Adipocyte (in vitro differentiated cells): ENCODE results near the gene KPNA6.
"Not testable (repeated sequence)": the region's sequence is repeated elsewhere in the genome, so short reads cannot be mapped to it uniquely, and the experiment has no call there.

Experiments
- DNase-seq: peaks from one replicate; pipeline ENCODE4 v3.0.0-alpha.2; 2015; ENCODE audit warnings: low read depth
- H3K27me3 ChIP-seq: replicated peaks from 2 replicates; pipeline ENCODE4 v1.7.0; 2013; ENCODE audit warnings: mild to moderate bottlenecking, low read length, moderate library complexity; ENCODE audit not compliant: control insufficient read depth, insufficient read depth
- H3K36me3 ChIP-seq: 2 replicates; pipeline ENCODE4 v1.7.0; 2013; ENCODE audit warnings: low read length, mild to moderate bottlenecking, moderate library complexity; ENCODE audit not compliant: control insufficient read depth, insufficient read depth, severe bottlenecking
- H3K4me1 ChIP-seq: 2 replicates; pipeline ENCODE4 v1.7.0; 2013; ENCODE audit warnings: mild to moderate bottlenecking, low read length, moderate library complexity; ENCODE audit not compliant: control insufficient read depth, insufficient read depth
- H3K4me3 ChIP-seq: 2 replicates; pipeline ENCODE4 v1.7.0; 2013; ENCODE audit warnings: mild to moderate bottlenecking, low read length, moderate library complexity
- H3K9ac ChIP-seq: 2 replicates; pipeline ENCODE4 v1.7.0; 2013; ENCODE audit warnings: mild to moderate bottlenecking, low read length, moderate library complexity
- H3K9me3 ChIP-seq: 2 replicates; pipeline ENCODE4 v1.7.0; 2013; ENCODE audit warnings: mild to moderate bottlenecking, low read length, moderate library complexity; ENCODE audit not compliant: control insufficient read depth

KPNA6 gene

GRCh38 chr1:32122151-32122550, 14.3 kb downstream of the KPNA6 start:
- Histone ChIP-seq H3K4me3 (no peak overlapping the region), H3K9ac (no peak overlapping the region), H3K27me3 (no peaks in the 10 kb centered on the region), H3K4me1 (peaks cover 14% of the 10 kb centered on the region), H3K9me3 (no peaks in the 10 kb centered on the region), H3K36me3 (no peaks in the 10 kb centered on the region)
- DNase-seq, result no peak

- H3K4me1 ChIP-seq, result peaks cover 14% of the 10 kb centered on the region
- not testable (repeated sequence) for H3K4me3 ChIP-seq, H3K9me3 ChIP-seq, H3K36me3 ChIP-seq, H3K9ac ChIP-seq, DNase-seq, H3K27me3 ChIP-seq
These were observed 15.5 kb downstream of the KPNA6 start for GRCh38 chr1:32123361-32123760.

GRCh38 chr1:32125313-32125712, 17.5 kb downstream of the KPNA6 start:
- peaks cover 14% of the 10 kb centered on the region for H3K4me1 ChIP-seq
- no peak for DNase-seq
- no peak overlapping the region for H3K4me3 ChIP-seq

GRCh38 chr1:32126770-32127169, 18.9 kb downstream of the KPNA6 start:
- H3K4me1 ChIP-seq, result peaks cover 6% of the 10 kb centered on the region
- H3K27me3 ChIP-seq, result no peaks in the 10 kb centered on the region
- no peak overlapping the region for H3K4me3 ChIP-seq
- DNase-seq, result no peak
- H3K9me3 ChIP-seq, result no peaks in the 10 kb centered on the region
- no peak overlapping the region for H3K9ac ChIP-seq
- H3K36me3 ChIP-seq, result peaks cover 3% of the 10 kb centered on the region

More at GRCh38 chr1:32125313-32125712, 17.5 kb downstream of the KPNA6 start:
- H3K9ac ChIP-seq, result no peak overlapping the region
- peaks cover 3% of the 10 kb centered on the region for H3K36me3 ChIP-seq
- H3K27me3 ChIP-seq, result no peaks in the 10 kb centered on the region
- H3K9me3 ChIP-seq, result no peaks in the 10 kb centered on the region

GRCh38 chr1:32127409-32128198, 19.7 kb downstream of the KPNA6 start:
- Histone ChIP-seq H3K27me3 (no peaks in the 10 kb centered on the region), H3K4me3 (no peak overlapping the region), H3K4me1 (no peaks in the 10 kb centered on the region), H3K9ac (no peak overlapping the region), H3K36me3 (peaks cover 3% of the 10 kb centered on the region), H3K9me3 (no peaks in the 10 kb centered on the region)
- no peak for DNase-seq

DNA sequence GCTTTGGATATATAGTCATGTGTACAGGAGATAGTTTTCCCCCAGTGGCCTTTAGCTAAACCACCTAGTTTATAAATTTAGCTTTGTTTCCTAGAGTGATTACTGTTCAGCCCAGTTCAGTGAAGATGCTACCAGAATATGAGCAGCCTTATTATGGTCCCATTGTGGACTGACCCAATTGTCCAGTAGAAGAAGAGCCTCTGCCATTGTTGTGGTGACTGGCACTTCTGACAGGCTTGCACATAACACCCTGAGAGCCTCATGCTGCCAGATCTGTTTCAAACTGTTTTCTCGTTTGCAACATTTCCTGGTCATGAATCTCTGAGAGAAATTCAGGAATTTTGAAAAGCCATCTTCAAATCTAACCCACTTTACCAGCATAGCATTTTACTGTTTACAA, 20.6 kb downstream of the KPNA6 start:
- Histone ChIP-seq H3K4me3 (no peak overlapping the region), H3K4me1 (peaks cover 4% of the 10 kb centered on the region), H3K27me3 (no peaks in the 10 kb centered on the region), H3K36me3 (peaks cover 3% of the 10 kb centered on the region), H3K9me3 (no peaks in the 10 kb centered on the region), H3K9ac (no peak overlapping the region)
- no peak for DNase-seq

DNA sequence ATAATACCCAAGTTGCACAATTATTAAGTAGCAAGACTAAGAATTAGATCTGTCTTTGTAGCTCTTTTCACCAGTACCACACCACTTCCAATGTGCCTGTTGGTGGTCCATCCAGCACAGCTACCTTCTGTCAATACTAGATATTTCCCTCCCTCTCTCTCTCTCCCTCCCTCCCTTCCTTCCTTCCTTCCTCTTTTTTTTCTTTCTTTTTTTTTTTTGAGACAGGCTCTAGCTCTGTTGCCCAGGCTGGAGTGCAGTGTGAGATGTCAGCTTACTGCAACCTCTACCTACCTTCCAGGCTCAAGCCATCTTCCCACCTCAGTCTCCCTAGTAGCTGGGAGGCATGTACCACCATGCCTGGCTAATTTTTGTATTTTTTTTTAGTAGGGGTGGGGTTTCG, 21.1 kb downstream of the KPNA6 start:
- no peak overlapping the region for H3K4me3 ChIP-seq
- H3K9ac ChIP-seq, result no peak overlapping the region
- no peak for DNase-seq
- H3K27me3 ChIP-seq, result no peaks in the 10 kb centered on the region
- no peaks in the 10 kb centered on the region for H3K9me3 ChIP-seq
- H3K36me3 ChIP-seq, result peaks cover 3% of the 10 kb centered on the region
- H3K4me1 ChIP-seq, result peaks cover 7% of the 10 kb centered on the region

DNA sequence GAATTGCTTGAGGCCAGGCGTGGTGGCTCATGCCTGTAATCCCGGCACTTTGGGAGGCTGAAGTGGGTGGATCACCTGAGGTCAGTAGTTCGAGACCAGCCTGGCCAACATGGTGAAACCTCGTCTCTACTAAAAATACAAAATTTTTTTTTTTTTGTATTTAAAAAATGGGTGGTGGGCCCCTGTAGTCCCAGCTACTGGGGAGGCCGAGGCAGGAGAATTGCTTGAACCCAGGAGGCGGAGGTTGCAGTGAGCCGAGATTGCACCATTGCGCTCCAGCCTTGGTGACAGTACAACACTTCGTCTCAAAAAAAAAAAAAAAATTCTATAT, 26.1 kb downstream of the KPNA6 start:
- not testable (repeated sequence) for H3K9me3 ChIP-seq, H3K36me3 ChIP-seq, DNase-seq, H3K27me3 ChIP-seq, H3K4me3 ChIP-seq, H3K9ac ChIP-seq
- peaks cover 11% of the 10 kb centered on the region for H3K4me1 ChIP-seq

- no peak for DNase-seq
- no peak overlapping the region for H3K4me3 ChIP-seq
These were observed 29.3 kb downstream of the KPNA6 start for GRCh38 chr1:32137111-32137510.

DNA sequence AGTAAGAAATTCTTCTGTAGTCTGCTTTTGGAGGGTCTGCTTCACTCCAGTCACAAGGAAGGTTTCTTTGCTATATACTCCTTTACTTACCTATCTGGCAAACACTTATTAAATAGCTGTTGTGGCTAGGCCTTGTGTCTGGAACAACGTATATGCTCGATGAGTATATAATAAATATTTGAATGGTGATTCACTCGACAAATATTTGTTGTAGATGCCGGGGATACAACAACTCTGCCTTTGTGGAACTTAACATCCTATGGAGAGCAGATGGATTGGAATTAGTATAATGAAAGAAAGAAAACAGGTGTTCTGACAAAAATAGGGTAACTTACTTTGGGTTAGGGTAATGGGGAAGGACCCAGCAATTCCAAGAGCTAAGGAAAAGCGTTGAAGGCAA, 31.1 kb downstream of the KPNA6 start:
- H3K4me1 ChIP-seq, result peaks cover 15% of the 10 kb centered on the region
- H3K36me3 ChIP-seq, result peaks cover 3% of the 10 kb centered on the region
- no peaks in the 10 kb centered on the region for H3K9me3 ChIP-seq
- H3K27me3 ChIP-seq, result no peaks in the 10 kb centered on the region
- peak; percentile 51 for DNase-seq
- no peak overlapping the region for H3K9ac ChIP-seq
- no peak overlapping the region for H3K4me3 ChIP-seq

More at GRCh38 chr1:32137111-32137510, 29.3 kb downstream of the KPNA6 start:
- H3K9me3 ChIP-seq, result no peaks in the 10 kb centered on the region
- peaks cover 11% of the 10 kb centered on the region for H3K4me1 ChIP-seq
- H3K27me3 ChIP-seq, result no peaks in the 10 kb centered on the region
- H3K36me3 ChIP-seq, result peaks cover 3% of the 10 kb centered on the region
- H3K9ac ChIP-seq, result no peak overlapping the region

DNA sequence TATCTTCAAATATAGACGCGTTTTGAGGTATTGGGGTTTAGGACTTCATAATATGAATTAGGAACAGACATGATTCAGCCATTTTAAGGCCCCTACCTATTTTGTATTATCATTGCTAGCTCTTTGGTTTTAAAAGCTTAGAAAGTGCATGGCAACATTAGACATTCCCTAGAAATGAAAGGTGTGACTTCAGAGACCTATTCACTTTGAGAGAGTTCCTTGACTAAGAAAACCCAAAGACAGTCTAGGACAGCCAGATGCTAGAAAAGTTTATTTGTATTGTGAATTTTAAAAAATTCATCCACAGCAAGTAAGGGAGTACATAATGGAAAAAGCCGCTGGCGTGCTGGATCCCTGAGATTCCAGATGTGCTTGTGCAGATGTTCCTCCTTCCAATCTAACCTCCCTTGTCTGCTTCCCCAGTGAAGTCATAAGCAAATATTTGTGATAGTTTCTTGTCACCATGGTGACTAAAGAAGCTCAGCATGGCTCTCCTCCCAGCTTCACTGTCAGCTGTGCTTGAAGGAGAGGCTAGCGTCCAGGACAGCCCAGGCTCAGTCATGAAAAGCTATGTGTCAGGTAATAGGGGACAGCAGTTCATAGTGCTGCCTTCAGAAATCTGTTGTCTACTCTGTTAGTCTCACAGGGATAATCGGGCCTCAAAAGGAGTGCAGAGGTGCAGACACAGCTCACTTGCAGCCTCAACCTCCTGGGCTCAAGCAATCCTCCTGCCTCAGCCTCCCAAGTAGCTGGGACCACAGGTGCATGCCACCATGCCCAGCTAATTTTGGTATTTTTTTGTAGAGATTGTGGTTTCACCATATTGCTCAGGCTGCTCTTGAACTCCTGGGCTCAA, 34.8 kb downstream of the KPNA6 start:
- Histone ChIP-seq H3K9ac (no peak overlapping the region), H3K27me3 (no peaks in the 10 kb centered on the region)
- DNase-seq, result peak; percentile 86

More for the DNA sequence above, 34.8 kb downstream of the KPNA6 start:
- Histone ChIP-seq H3K36me3 (peaks cover 3% of the 10 kb centered on the region), H3K4me1 (peaks cover 16% of the 10 kb centered on the region), H3K9me3 (no peaks in the 10 kb centered on the region), H3K4me3 (no peak overlapping the region)
